ENCODE results near the gene MOCS1.

DNA sequence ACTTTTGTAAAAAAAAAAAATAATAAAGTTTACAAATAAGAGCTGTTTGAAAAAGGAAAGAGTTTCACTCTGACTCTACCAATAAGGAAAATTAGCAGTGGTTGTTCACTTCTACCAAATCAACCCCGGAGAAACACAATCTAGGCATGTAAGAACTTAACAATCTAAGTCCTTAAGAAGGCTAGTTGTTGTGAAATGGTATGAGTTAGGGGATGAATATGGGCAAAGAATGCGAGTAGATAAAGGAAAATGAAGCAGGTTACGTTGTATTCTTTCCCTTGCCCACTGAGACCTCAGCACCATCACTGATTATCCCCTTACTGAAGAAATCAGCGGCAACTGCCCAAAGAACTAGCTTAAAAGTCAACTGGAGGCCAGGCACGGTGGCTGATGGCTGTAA, 15.4 kb downstream of the MOCS1 start:
- TF ChIP-seq, protein P1, sequence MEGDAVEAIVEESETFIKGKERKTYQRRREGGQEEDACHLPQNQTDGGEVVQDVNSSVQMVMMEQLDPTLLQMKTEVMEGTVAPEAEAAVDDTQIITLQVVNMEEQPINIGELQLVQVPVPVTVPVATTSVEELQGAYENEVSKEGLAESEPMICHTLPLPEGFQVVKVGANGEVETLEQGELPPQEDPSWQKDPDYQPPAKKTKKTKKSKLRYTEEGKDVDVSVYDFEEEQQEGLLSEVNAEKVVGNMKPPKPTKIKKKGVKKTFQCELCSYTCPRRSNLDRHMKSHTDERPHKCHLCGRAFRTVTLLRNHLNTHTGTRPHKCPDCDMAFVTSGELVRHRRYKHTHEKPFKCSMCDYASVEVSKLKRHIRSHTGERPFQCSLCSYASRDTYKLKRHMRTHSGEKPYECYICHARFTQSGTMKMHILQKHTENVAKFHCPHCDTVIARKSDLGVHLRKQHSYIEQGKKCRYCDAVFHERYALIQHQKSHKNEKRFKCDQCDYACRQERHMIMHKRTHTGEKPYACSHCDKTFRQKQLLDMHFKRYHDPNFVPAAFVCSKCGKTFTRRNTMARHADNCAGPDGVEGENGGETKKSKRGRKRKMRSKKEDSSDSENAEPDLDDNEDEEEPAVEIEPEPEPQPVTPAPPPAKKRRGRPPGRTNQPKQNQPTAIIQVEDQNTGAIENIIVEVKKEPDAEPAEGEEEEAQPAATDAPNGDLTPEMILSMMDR (IDR thresholded peaks at IDR 0.05; ENCODE audit: low read depth, low read length): no peak
- TF ChIP-seq EZH2phosphoT487 (IDR thresholded peaks at IDR 0.05; ENCODE audit: low read depth): no peak

All from OCI-LY3 (cell line).